K562 (cell line): ENCODE results near the gene STAT4. TPM values are rescaled to one million over a fixed set of nuclear protein-coding genes. Genes with fewer than 3 reads are reported as not detected.

Source experiments
- BRD4 ChIP-seq: fragments of 200-600 bp; sonication (generic); IDR thresholded peaks from 2 replicates; pipeline ENCODE4 v1.6.1; 2017; ENCODE audit warnings: inconsistent platforms
- CTBP1 ChIP-seq: fragments of 450-650 bp; IDR thresholded peaks from 2 replicates; pipeline ENCODE4 v1.6.1; 2016; ENCODE audit warnings: borderline replicate concordance
- GTF2A2 ChIP-seq: IDR thresholded peaks from 2 replicates; pipeline ENCODE4 v1.6.1; 2016; ENCODE audit warnings: mild to moderate bottlenecking, missing genetic modification characterization, missing compliant biosample characterization
- GTF2E2 ChIP-seq: fragments of 200-800 bp; sonication (Bioruptor generic); IDR thresholded peaks from 2 replicates; pipeline ENCODE4 v1.6.1; 2016; ENCODE audit warnings: missing genetic modification characterization, missing compliant biosample characterization
- KLF13 ChIP-seq: fragments of 450-650 bp; IDR thresholded peaks from 2 replicates; pipeline ENCODE4 v1.6.1; 2016; ENCODE audit warnings: missing genetic modification characterization, low read depth, mild to moderate bottlenecking, missing compliant biosample characterization, moderate library complexity, borderline replicate concordance
- MYC ChIP-seq, 2 experiments: fragments of 250-450 bp in 1 of 2; sonication (Bioruptor Pico) in 1 of 2; IDR thresholded peaks; 2 replicates each; pipeline versions ENCODE4 v1.5.1 to v1.6.1; 2012 to 2021; ENCODE audit warnings: low read depth in 2 of 2, borderline replicate concordance in 1 of 2, improper control_type of control experiment in 1 of 2, low read length in 1 of 2, mild to moderate bottlenecking in 1 of 2, moderate library complexity in 1 of 2
- NFE2L1 ChIP-seq: fragments of 450-650 bp; IDR thresholded peaks from 2 replicates; pipeline ENCODE4 v1.6.1; 2016; ENCODE audit warnings: missing genetic modification characterization, low read depth, mild to moderate bottlenecking, missing compliant biosample characterization, moderate library complexity, borderline replicate concordance
- NFRKB ChIP-seq: fragments of 450-650 bp; IDR thresholded peaks from 2 replicates; pipeline ENCODE4 v1.6.1; 2016; ENCODE audit warnings: low read depth
- PTBP1 ChIP-seq: fragments of 200-400 bp; formaldehyde crosslinking; IDR thresholded peaks from 2 replicates; pipeline ENCODE4 v1.6.1; 2017; ENCODE audit warnings: low read depth, low read length
- ZNF3 ChIP-seq: fragments of 250-450 bp; sonication (Bioruptor Pico); IDR thresholded peaks from 2 replicates; pipeline ENCODE4 v1.5.0; 2021; ENCODE audit warnings: mild to moderate bottlenecking, moderate library complexity
- ZNF408 ChIP-seq: fragments of 250-450 bp; sonication (Bioruptor Pico); IDR thresholded peaks from 2 replicates; pipeline ENCODE4 v1.4.0; 2020; ENCODE audit warnings: low read depth, mild to moderate bottlenecking, moderate library complexity
- ZNF589 ChIP-seq: fragments of 200-800 bp; sonication (Bioruptor generic); IDR thresholded peaks from 2 replicates; pipeline ENCODE4 v1.6.1; 2016; ENCODE audit warnings: low read depth, missing genetic modification characterization, missing compliant biosample characterization
- ZNF644 ChIP-seq: fragments of 200-800 bp; sonication (Bioruptor generic); IDR thresholded peaks from 2 replicates; pipeline ENCODE4 v1.6.1; 2016; ENCODE audit warnings: low read depth, missing genetic modification characterization, missing compliant biosample characterization
- ZNF668 ChIP-seq: fragments of 250-450 bp; sonication (Bioruptor Pico); IDR thresholded peaks from 2 replicates; pipeline ENCODE4 v1.8.0; 2022; ENCODE audit warnings: mild to moderate bottlenecking, inconsistent platforms
- ZNF79 ChIP-seq: fragments of 250-450 bp; sonication (Bioruptor Pico); IDR thresholded peaks from 2 replicates; pipeline ENCODE4 v1.4.0; 2020; ENCODE audit warnings: low read depth, mild to moderate bottlenecking, moderate library complexity
- polyA plus RNA-seq, 8 experiments: library from polyadenylated mRNA; depleted of rRNA in 4 of 8; stranded (reverse) in 5 of 8; unstranded in 3 of 8; fragments of >200 nt; fragmentation: Nextera tagmentation in 2 of 8; fragmentation: Illumina TruSeq in 1 of 8; extraction: Ambion mirVana in 2 of 8; extraction: Trizol in 1 of 8; gene quantifications; 2 replicates each; pipeline versions ENCODE4 v1.2.1 to v1.2.3, GENCODE V29; 2011 to 2014; ENCODE audit warnings: inconsistent platforms in 1 of 8, missing spikeins in 1 of 8
- total RNA-seq, 7 experiments: library from RNA; depleted of rRNA in 6 of 7; stranded (reverse); fragments of >200 nt in 6 of 7; fragmentation: Illumina TruSeq in 2 of 7; extraction: Trizol in 2 of 7; gene quantifications; 2 replicates each; pipeline versions ENCODE4 v1.2.1 to v1.2.3, GENCODE V29; 2011 to 2021; ENCODE audit warnings: low replicate concordance in 1 of 7
- TF ChIP-seq, protein P1 (sequence below): sonication (generic); formaldehyde crosslinking; IDR thresholded peaks from 2 replicates; pipeline ENCODE4 v1.8.1; 2023; ENCODE audit warnings: mild to moderate bottlenecking, missing genetic modification reagents

STAT4 gene
- total and polyA plus RNA-seq, 9 of the 15 experiments (the other 6 are each of a cell fraction or from before 2014, with no cell fraction given) = 0.01 to 0.06 (median 0.03) TPM; not detected in 6

DNA sequence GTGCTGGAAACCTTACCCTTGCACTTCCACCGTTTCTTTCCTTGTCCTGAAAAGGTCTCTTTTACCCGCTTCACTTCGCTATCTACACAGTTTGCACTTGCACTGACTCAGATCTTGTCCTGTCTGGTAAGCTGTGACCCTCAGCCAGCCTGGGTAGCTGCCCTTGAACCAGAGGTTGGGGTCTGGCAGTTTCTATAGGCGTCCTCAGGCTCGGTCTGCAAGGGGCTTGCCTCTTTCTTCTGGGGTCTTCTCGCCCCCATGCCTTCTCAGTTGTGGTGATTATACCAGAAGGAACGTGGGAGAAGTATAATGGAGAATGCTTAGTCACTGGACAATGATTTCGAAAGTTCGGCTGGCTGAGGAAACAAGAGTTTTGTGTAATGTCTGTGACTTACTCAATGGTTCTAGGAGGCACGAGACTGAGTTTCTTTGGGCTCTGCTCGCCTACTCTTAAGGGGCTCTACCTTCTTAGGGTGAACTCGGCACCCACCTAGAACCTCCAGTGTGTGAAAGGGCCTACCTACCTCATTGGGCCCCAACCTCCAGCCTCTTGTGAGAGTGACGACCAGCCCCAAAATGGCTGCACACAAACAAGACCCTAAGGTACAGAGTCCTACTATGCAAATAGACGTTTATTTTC lies 129.9 kb downstream of the STAT4 start (continued):
- TF ChIP-seq ZNF589 = peak; percentile 79; the same call in 1 of the 2 replicates
- TF ChIP-seq NFRKB = peak; percentile 66; the same call in 1 of the 2 replicates
- TF ChIP-seq MYC (IDR thresholded peaks at IDR 0.05; ENCODE audit: low read depth, low read length) = no peak
- no peak for TF ChIP-seq MYC (CRISPR knock-in tag; IDR thresholded peaks at IDR 0.05; ENCODE audit: borderline replicate concordance, low read depth)
- TF ChIP-seq ZNF3 (CRISPR knock-in tag) = no peak
- TF ChIP-seq ZNF408 (CRISPR knock-in tag) = no peak
- TF ChIP-seq ZNF79 (CRISPR knock-in tag) = 0 out of 2 replicates have a peak, but pooled peaks have one; percentile 19
- TF ChIP-seq CTBP1 = no peak
- no peak for TF ChIP-seq GTF2A2 (tag)
- 0 out of 2 replicates have a peak, but pooled peaks have one; percentile 32 for TF ChIP-seq ZNF644 (tag)
- peak; percentile 33; the same call in 1 of the 2 replicates for TF ChIP-seq GTF2E2 (tag)
- TF ChIP-seq KLF13 (tag) = no peak
- TF ChIP-seq ZNF668 (CRISPR knock-in tag) = no peak
- TF ChIP-seq, protein P1, sequence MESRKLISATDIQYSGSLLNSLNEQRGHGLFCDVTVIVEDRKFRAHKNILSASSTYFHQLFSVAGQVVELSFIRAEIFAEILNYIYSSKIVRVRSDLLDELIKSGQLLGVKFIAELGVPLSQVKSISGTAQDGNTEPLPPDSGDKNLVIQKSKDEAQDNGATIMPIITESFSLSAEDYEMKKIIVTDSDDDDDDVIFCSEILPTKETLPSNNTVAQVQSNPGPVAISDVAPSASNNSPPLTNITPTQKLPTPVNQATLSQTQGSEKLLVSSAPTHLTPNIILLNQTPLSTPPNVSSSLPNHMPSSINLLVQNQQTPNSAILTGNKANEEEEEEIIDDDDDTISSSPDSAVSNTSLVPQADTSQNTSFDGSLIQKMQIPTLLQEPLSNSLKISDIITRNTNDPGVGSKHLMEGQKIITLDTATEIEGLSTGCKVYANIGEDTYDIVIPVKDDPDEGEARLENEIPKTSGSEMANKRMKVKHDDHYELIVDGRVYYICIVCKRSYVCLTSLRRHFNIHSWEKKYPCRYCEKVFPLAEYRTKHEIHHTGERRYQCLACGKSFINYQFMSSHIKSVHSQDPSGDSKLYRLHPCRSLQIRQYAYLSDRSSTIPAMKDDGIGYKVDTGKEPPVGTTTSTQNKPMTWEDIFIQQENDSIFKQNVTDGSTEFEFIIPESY (CRISPR knock-in tag) = no peak
- no peak for TF ChIP-seq BRD4
- no peak for TF ChIP-seq PTBP1
- peak; percentile 27; the same call in 1 of the 2 replicates for TF ChIP-seq NFE2L1 (tag)
